ENCODE measurements around the gene KDM2B. TPM values are rescaled to one million over a fixed set of nuclear protein-coding genes. Genes with fewer than 3 reads are reported as not detected.

KDM2B gene
- total RNA-seq, 2 donors from 2014 or later = 14.7 to 24.5 TPM

DNA sequence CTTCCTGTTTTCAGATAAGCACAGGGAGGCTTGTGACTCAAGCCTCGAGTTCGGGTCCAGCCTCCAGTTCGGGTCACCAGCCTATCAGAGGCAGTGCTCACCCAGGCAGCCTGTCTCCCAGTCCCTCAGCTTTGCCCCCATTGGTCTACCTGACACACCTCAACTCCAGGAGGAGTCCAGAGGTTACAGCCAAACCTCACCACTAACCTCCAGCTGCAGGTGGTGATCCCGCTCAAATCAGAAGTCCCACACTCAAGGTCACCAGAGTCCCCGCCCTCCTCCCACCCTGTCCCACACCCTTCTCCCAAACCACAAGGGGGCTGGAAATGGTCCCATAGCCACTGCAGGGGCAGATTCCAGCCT lies 42.1 kb downstream of the KDM2B start:
- H3K4me1 ChIP-seq = peaks cover 15% of the 10 kb centered on the region
- TF ChIP-seq, protein P1, sequence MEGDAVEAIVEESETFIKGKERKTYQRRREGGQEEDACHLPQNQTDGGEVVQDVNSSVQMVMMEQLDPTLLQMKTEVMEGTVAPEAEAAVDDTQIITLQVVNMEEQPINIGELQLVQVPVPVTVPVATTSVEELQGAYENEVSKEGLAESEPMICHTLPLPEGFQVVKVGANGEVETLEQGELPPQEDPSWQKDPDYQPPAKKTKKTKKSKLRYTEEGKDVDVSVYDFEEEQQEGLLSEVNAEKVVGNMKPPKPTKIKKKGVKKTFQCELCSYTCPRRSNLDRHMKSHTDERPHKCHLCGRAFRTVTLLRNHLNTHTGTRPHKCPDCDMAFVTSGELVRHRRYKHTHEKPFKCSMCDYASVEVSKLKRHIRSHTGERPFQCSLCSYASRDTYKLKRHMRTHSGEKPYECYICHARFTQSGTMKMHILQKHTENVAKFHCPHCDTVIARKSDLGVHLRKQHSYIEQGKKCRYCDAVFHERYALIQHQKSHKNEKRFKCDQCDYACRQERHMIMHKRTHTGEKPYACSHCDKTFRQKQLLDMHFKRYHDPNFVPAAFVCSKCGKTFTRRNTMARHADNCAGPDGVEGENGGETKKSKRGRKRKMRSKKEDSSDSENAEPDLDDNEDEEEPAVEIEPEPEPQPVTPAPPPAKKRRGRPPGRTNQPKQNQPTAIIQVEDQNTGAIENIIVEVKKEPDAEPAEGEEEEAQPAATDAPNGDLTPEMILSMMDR (IDR thresholded peaks at IDR 0.05) = no peak
- no peak overlapping the region for H3K27ac ChIP-seq
- peak overlapping the region; percentile 74 to 83 for H3K9ac ChIP-seq (ENCODE audit: low read depth in 2 of 2, low read length in 2 of 2)
- no peaks in the 10 kb centered on the region for H3K27me3 ChIP-seq
- no peaks in the 10 kb centered on the region for H3K36me3 ChIP-seq
- intact Hi-C loops (cut with DNase I) = no loop called here
- no peak overlapping the region for H3K4me3 ChIP-seq
- peak; percentile 62 for DNase-seq
- H3K9me3 ChIP-seq = no peaks in the 10 kb centered on the region

DNA sequence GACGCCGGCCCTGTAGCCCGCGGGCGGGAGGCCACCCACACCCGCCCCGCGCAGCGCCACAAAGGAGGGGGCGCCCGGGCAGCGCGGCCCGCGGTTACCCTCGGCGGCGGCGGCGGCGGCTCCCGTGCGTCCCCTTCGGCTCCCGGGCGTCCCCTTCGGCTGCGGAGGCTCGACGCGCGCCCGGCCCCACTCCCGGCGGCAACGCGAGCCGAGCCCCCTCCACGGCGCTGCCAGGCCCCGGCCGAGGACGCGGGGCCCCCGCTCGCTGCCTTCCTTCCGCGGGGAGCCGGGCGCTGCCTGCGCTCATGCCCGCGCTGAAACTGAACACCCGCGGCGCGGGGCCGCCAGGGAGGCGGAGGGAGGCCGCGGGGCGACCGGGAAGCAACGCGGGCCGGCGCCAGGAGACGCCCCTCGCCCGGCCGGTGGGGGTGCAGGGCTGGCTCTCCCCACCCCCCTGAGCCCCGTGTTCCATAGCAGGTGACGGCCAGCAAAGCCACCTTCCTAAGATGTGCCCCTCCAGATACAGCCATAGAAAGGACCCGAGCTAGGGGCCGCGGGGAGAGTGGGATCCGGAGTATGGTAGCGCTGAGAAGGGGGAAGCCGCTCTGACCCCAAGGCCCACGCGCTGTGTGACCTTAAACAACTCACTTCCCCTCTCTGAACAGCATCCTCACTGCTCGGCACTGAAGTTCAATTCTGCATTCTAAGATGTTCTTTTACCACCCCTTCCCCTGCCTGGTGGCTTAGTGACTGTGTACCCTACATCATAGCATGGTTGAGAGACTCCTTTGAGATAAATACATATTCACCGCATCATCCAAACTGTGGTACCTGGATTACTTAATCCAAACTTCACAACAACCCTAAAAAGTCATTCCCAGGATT lies 42.8 kb downstream of the KDM2B start:
- intact Hi-C loops (cut with DNase I) = no loop called here
- Histone ChIP-seq H3K4me3 (peak overlapping the region; percentile 69), H3K36me3 (no peaks in the 10 kb centered on the region), H3K9me3 (no peaks in the 10 kb centered on the region), H3K27ac (peak overlapping the region; percentile 87), H3K4me1 (peaks cover 15% of the 10 kb centered on the region), H3K27me3 (no peaks in the 10 kb centered on the region), H3K9ac (ENCODE audit: low read depth in 2 of 2, low read length in 2 of 2) (peak overlapping the region; percentile 74 to 83)
- DNase-seq = no peak
- TF ChIP-seq, protein P1 (IDR thresholded peaks at IDR 0.05) = no peak

DNA sequence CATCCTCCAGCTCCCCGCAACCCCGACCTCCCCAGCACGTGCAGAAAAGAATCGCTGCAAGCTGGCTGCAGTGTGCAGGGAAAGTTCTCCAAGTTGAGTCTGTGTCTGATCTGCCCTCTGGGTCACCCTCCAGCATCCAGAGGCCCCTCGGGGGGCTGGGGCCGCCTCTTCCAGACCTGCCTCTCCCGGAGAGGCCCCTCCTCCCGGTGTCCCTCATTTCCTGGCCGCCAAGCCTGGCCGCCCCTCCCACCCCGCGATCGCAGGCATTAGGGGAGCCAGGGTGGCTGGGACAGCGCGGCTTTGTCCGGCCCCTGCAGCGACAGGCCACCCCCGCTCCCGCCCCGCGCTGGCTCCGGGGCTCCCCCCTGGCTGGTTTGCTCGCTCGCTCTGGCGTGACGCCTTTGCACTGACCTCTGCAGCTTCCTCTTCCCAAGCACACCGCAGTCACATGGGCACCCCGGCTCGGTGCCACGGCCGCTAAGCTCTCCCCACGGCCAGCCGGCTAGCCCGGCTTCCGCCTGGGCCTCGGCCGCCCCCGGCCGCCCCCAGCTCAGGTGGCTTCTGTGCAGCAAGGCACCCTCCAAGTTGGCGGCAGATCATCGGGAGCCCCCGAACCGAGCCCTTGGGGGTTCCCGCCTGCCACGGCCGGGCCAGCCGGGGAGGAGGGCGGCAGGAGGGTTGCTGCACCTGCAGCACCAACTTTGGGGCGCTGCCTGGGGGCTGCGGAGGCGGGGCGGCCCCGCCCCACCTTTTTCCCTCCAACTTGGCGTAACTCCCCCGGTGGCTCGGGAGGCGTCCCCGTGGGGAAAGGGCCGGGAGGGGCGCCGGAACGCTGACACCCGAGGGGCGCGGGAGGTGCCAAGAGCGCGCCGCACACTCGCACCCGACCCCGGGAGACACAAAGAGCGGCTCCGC lies 43.7 kb downstream of the KDM2B start:
- DNase-seq = peak; percentile 84
- H3K27ac ChIP-seq = peak overlapping the region; percentile 87
- TF ChIP-seq, protein P1 (IDR thresholded peaks at IDR 0.05) = no peak
- no peaks in the 10 kb centered on the region for H3K9me3 ChIP-seq
- peaks cover 15% of the 10 kb centered on the region for H3K4me1 ChIP-seq
- intact Hi-C loops (cut with DNase I) = no loop called here
- H3K27me3 ChIP-seq = no peaks in the 10 kb centered on the region
- H3K9ac ChIP-seq (ENCODE audit: low read depth in 2 of 2, low read length in 2 of 2) = peak overlapping the region; percentile 79 to 83
- no peaks in the 10 kb centered on the region for H3K36me3 ChIP-seq
- H3K4me3 ChIP-seq = peak overlapping the region; percentile 69

DNA sequence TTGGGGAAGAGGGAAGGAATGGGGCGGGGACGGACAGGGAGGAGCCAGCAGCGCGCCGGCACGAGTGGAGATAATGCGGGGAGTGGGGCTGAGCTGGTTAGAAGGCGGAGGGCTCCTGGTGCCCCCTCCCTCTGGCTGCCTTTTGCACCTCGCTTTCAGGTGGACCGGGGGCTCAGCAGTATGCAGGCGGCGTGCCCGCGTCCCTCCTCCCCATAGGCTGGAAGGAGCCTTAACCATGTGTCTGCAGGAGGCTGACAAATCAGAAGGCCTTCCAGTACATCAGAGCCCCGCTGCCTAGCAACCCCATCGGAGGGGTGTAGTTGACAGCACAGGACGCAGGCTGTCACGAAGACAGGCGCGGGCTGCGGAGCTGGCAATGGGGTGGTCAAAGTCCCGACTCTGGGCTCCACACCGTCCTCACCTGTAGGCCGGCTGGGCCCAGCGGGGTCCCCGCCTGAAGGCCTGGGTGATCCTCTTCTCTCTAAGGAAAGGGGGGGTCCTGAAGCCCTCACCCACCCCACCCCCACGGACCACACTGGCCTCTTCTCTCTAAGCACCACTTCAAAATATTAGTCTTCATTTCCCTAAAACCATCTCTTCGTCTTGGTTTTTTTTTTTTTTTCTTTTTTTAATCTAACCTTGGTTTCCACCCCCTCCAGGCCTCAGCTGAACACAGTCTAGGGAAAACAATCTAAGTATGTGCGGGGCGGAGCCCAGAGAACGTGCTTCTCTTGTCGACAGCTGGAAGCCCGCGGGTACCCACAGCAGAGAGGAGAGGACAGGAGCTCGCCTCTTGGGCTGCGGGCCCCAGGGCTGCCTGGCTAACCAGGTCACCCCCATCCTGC lies 44.5 kb downstream of the KDM2B start:
- TF ChIP-seq, protein P1 (IDR thresholded peaks at IDR 0.05) = no peak
- H3K27ac ChIP-seq = peak overlapping the region; percentile 87
- H3K9ac ChIP-seq (ENCODE audit: low read depth in 2 of 2, low read length in 2 of 2) = peak overlapping the region; percentile 79 to 83
- peaks cover 15% of the 10 kb centered on the region for H3K4me1 ChIP-seq
- H3K9me3 ChIP-seq = no peaks in the 10 kb centered on the region
- H3K27me3 ChIP-seq = no peaks in the 10 kb centered on the region
- intact Hi-C loops (cut with DNase I) = no loop called here
- peak; percentile 88 for DNase-seq
- H3K4me3 ChIP-seq = peak overlapping the region; percentile 69
- no peaks in the 10 kb centered on the region for H3K36me3 ChIP-seq
